Measurements from ENCODE around the gene SBF2. TPM values are rescaled to one million over a fixed set of nuclear protein-coding genes. Genes with fewer than 3 reads are reported as not detected.

Gene SBF2
- total and polyA plus RNA-seq, 9 of the 15 experiments (the other 6 are each of a cell fraction or from before 2014, with no cell fraction given) = 0.80 to 9.5 (median 5.0) TPM

DNA sequence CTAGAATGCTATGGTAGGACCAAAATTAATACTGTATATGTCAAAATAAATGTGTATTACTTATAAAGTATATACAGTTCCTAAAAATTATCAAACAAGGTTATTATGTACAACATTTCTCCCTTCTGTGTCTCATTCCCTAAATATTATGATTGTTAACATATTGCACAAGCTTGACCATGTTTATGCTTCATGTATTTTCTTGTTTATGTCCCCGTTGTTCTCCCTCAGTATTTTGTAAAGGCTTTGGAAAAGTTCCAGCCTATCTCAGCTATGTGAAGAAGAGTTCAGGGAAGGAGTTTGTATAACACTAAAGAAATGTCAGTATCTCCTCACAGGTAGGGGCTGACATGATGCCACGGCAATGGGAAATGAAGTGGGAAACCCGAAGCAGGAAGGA lies 30.5 kb upstream of the SBF2 start:
- Histone ChIP-seq H3K9me3 (replicated peaks; ENCODE audit: control insufficient read depth, insufficient read depth, low read depth, low read length) (no peaks in the 10 kb centered on the region), H3K36me3 (ENCODE audit: control insufficient read depth, insufficient read depth, low read length) (no peaks in the 10 kb centered on the region), H3K4me2 (ENCODE audit: insufficient read depth, low read length) (no peak overlapping the region), H2AFZ (ENCODE audit: low read depth, low read length) (no peak overlapping the region), H4K20me1 (replicated peaks; ENCODE audit: control insufficient read depth, insufficient read depth, low read length) (no peaks in the 10 kb centered on the region; the same call in 1 of the 2 replicates), H3K9ac (ENCODE audit: insufficient read depth in 1 of 2, low read depth in 2 of 2, low read length in 2 of 2) (no peak overlapping the region), H3K4me3 (no peak overlapping the region), H3K79me2 (ENCODE audit: control insufficient read depth, insufficient read depth, low read length) (no peaks in the 10 kb centered on the region), H3K27me3 (ENCODE audit: control insufficient read depth in 2 of 2, insufficient read depth in 2 of 2, low read length in 2 of 2) (no peaks in the 10 kb centered on the region), H3K4me1 (replicated peaks in 1 of 2; ENCODE audit: control insufficient read depth in 2 of 2, insufficient read depth in 2 of 2, low read length in 2 of 2) (peaks cover 0 to 5% of the 10 kb centered on the region in 2 experiments; a peak in 2 of 5 replicates), H3K9me1 (ENCODE audit: control insufficient read depth, insufficient read depth, low read length) (no peaks in the 10 kb centered on the region), H3K27ac (ENCODE audit: extremely low read depth, low read depth, low read length) (no peak overlapping the region)
- TF ChIP-seq NBN (IDR thresholded peaks at IDR 0.05; ENCODE audit: low read depth) (no peak), PHB (CRISPR knock-in tag; IDR thresholded peaks at IDR 0.05) (no peak), TEAD2 (tag; IDR thresholded peaks at IDR 0.05) (no peak), NR3C1 (CRISPR knock-in tag; IDR thresholded peaks at IDR 0.05) (no peak), RFX5 (IDR thresholded peaks at IDR 0.05; ENCODE audit: low read depth, low read length) (no peak), SMAD4 (CRISPR knock-in tag; conservative IDR thresholded peaks at IDR 0.05) (no peak)
- TF ChIP-seq, protein P1, sequence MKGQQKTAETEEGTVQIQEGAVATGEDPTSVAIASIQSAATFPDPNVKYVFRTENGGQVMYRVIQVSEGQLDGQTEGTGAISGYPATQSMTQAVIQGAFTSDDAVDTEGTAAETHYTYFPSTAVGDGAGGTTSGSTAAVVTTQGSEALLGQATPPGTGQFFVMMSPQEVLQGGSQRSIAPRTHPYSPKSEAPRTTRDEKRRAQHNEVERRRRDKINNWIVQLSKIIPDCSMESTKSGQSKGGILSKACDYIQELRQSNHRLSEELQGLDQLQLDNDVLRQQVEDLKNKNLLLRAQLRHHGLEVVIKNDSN (CRISPR knock-in tag; IDR thresholded peaks at IDR 0.05) = no peak
- ATAC-seq (no peak), FAIRE-seq (no peak), DNase-seq (ENCODE audit: extremely low read depth in 1 of 4, low spot score in 3 of 4) (no peak)
- CTCF ChIA-PET (ENCODE audit: low intra/inter-chr PET ratio) = interaction anchor here (2.1 kb wide), 1 partner anchor 462 kb away, joined by 9 read pairs; no protein-coding TSS in a partner anchor
- POLR2A ChIA-PET = interaction anchor here (1.6 kb wide), 1 partner anchor 9 kb away, joined by 5 read pairs; no protein-coding TSS in a partner anchor
- BruUV-seq (replicated peaks) = no TSS peak
- 0% methylated on average over 3 of the region's 3 CpGs for whole genome bisulfite sequencing (ENCODE audit: insufficient coverage, low coverage, missing lambda C conversion rate)
- in situ Hi-C loops (cut with MboI) (loop anchor here (25.0 kb wide), 1 partner anchor 462 kb away; no protein-coding TSS in a partner anchor), intact Hi-C loops (cut with micrococcal nuclease) (loop anchor here (5.0 kb wide), 2 partner anchors 43 to 332 kb away; no protein-coding TSS in a partner anchor)
